ENCODE measurements around the gene SIPA1L3. TPM values are rescaled to one million over a fixed set of nuclear protein-coding genes. Genes with fewer than 3 reads are reported as not detected.

The SIPA1L3 gene
- total and polyA plus RNA-seq, 2 experiments from 2014 or later: 9.3 to 30.3 TPM

DNA sequence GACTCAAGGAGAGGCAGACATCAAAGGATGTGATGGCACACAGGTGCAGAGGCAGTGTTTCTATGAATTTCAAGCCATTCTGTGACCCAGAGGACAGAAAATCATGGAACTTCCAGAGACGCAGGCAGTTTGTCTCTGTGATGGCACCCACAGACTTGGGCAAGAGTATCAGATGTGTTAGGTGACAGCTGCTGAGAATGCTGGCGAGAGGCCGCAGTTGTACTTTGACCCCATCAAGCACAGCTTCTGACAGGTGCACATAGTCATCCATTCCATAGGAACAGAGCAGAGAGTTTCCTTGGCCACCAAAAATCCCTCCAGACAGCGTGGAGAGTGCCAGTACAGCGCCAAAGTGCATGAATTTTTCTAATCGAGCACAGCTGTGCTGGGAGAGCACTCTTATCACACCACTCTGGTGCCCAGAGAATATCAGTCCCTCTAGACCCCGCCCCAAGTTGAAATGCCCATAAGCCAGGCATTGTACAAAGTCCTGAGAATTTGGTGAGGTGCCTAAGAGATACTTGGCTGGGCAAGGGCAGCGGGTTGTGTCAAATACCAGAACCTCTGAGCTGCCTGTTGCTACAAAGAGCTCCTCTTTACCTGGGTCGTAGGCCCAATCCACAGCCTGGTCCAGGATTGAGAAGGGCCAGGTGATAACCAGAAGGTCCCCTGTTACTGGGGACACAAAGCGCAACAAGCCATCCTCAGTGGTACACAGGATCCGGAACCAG is 13.0 kb upstream of the SIPA1L3 start:
- no peak for DNase-seq (ENCODE audit: low read depth in 1 of 2, low spot score in 1 of 2)
- no peaks in the 10 kb centered on the region for H3K4me1 ChIP-seq (ENCODE audit: low read depth)
- H3K27me3 ChIP-seq: no peaks in the 10 kb centered on the region
- no peaks in the 10 kb centered on the region for H3K36me3 ChIP-seq
- no peaks in the 10 kb centered on the region for H3K9me3 ChIP-seq (ENCODE audit: low read depth)
- H3K4me3 ChIP-seq: no peak overlapping the region
- no peak overlapping the region for H3K27ac ChIP-seq
- TF ChIP-seq, protein P1, sequence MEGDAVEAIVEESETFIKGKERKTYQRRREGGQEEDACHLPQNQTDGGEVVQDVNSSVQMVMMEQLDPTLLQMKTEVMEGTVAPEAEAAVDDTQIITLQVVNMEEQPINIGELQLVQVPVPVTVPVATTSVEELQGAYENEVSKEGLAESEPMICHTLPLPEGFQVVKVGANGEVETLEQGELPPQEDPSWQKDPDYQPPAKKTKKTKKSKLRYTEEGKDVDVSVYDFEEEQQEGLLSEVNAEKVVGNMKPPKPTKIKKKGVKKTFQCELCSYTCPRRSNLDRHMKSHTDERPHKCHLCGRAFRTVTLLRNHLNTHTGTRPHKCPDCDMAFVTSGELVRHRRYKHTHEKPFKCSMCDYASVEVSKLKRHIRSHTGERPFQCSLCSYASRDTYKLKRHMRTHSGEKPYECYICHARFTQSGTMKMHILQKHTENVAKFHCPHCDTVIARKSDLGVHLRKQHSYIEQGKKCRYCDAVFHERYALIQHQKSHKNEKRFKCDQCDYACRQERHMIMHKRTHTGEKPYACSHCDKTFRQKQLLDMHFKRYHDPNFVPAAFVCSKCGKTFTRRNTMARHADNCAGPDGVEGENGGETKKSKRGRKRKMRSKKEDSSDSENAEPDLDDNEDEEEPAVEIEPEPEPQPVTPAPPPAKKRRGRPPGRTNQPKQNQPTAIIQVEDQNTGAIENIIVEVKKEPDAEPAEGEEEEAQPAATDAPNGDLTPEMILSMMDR (IDR thresholded peaks at IDR 0.05; ENCODE audit: low read depth, low read length): no peak

DNA sequence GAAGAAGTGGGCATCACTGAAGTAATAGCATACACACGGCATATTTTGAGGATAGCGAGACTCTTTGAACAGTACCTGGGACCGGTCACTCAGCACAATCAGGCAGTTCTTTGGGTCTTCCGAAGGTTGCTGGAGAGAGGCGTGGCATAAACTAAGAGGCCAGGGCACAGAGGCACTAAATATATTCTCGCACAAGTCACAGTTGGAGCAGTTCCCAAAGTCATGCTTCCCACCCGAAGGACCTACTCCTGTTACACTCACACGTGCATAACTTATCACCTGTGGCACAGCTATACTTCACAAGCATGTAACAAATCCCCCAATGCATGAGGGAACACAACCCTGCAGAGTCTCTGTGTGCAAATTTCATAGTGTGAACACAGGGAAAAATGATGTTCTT is 10.8 kb upstream of the SIPA1L3 start:
- Histone ChIP-seq H3K27ac (no peak overlapping the region), H3K27me3 (no peaks in the 10 kb centered on the region), H3K4me1 (ENCODE audit: low read depth) (no peaks in the 10 kb centered on the region), H3K36me3 (no peaks in the 10 kb centered on the region), H3K4me3 (no peak overlapping the region), H3K9me3 (ENCODE audit: low read depth) (no peaks in the 10 kb centered on the region)
- TF ChIP-seq, protein P1 (IDR thresholded peaks at IDR 0.05; ENCODE audit: low read depth, low read length): no peak
- no peak for DNase-seq (ENCODE audit: low read depth in 1 of 2, low spot score in 1 of 2)

DNA sequence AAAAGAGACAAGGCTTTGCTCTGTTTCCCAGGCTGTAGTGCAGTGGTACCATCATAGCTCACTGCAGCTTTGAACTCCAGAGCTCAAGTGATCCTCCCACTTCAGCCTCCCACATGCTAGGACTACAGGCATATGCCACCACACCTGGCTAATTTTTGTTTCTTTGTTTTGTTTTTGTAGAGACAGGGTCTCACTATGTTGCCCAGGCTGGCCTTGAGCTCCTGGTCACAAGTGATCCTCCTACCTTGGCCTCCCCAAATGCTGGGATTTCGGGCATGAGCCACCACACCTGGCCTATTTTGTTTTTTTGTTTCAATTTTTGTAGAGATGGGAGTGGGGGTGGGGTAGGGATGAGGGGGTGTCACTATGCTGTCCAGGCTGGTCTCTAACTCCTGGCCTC is 7.6 kb upstream of the SIPA1L3 start:
- H3K4me1 ChIP-seq (ENCODE audit: low read depth): peaks cover 3% of the 10 kb centered on the region
- H3K4me3 ChIP-seq: no peak overlapping the region
- DNase-seq (ENCODE audit: low read depth in 1 of 2, low spot score in 1 of 2): no peak
- no peaks in the 10 kb centered on the region for H3K27me3 ChIP-seq
- no peaks in the 10 kb centered on the region for H3K9me3 ChIP-seq (ENCODE audit: low read depth)
- TF ChIP-seq, protein P1 (IDR thresholded peaks at IDR 0.05; ENCODE audit: low read depth, low read length): no peak
- no peaks in the 10 kb centered on the region for H3K36me3 ChIP-seq
- no peak overlapping the region for H3K27ac ChIP-seq

DNA sequence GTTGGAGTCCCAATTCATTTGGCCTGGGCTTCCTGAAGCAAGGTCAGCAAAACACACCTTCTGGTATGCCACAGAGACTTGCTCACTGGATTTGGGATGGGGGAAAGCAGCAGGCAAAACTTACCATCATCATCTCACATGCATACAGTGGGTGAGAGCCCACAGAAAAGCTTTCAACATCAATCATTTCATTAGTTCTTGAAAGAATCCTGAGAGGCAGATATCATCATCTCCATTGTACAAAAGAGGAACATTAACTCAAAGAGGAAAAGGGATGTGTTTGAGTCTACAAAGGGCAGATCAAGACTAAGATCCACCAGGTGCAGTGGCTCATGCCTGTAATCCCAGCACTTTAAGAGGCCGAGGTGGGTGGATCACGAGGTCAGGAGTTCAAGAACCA is 7.0 kb upstream of the SIPA1L3 start:
- TF ChIP-seq, protein P1 (IDR thresholded peaks at IDR 0.05; ENCODE audit: low read depth, low read length): no peak
- peaks cover 3% of the 10 kb centered on the region for H3K4me1 ChIP-seq (ENCODE audit: low read depth)
- H3K27ac ChIP-seq: no peak overlapping the region
- no peak for DNase-seq (ENCODE audit: low read depth in 1 of 2, low spot score in 1 of 2)
- no peak overlapping the region for H3K4me3 ChIP-seq
- H3K36me3 ChIP-seq: no peaks in the 10 kb centered on the region
- H3K27me3 ChIP-seq: no peaks in the 10 kb centered on the region
- H3K9me3 ChIP-seq (ENCODE audit: low read depth): no peaks in the 10 kb centered on the region

DNA sequence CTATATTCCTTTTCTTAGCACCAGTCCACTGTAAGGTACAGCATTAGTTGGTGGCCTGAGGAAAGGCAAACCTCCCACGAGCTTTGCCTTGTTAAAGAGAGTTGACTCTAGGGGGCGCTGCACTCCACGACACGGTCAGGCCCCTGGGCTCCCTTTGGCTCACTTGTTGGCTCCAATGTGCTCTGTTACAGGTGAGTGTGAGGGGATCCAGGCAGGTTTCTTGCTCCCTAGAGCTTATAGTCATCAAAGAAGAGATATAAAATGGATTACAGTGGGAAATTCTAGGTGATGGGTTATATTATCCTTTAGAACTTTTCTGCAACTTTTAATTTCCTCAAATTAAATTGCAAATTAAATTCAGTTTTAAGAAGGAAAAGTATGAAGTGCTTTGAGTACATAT is 4.3 kb upstream of the SIPA1L3 start:
- DNase-seq (ENCODE audit: low read depth in 1 of 2, low spot score in 1 of 2): peak; percentile 81 to 95
- Histone ChIP-seq H3K27ac (peak overlapping the region; percentile 55), H3K27me3 (no peaks in the 10 kb centered on the region), H3K9me3 (ENCODE audit: low read depth) (no peaks in the 10 kb centered on the region), H3K36me3 (no peaks in the 10 kb centered on the region), H3K4me1 (ENCODE audit: low read depth) (peaks cover 9% of the 10 kb centered on the region), H3K4me3 (no peak overlapping the region)
- TF ChIP-seq, protein P1 (IDR thresholded peaks at IDR 0.05; ENCODE audit: low read depth, low read length): peak; percentile 80
